ENCODE measurements around the gene NPIPA7.
"Not testable (repeated sequence)": the region's sequence is repeated elsewhere in the genome, so short reads cannot be mapped to it uniquely, and the experiment has no call there.

Gene NPIPA7

GRCh38 chr16:16420515-16420914 is 41.6 kb downstream of the NPIPA7 start:
- DNase-seq, result not testable (repeated sequence)

- DNase-seq, result not testable (repeated sequence)
Measured at GRCh38 chr16:16425146-16425545, 46.2 kb downstream of the NPIPA7 start.

- not testable (repeated sequence) for DNase-seq
Measured at GRCh38 chr16:16431135-16431534, 52.2 kb downstream of the NPIPA7 start.

- not testable (repeated sequence) for DNase-seq
Measured at GRCh38 chr16:16434711-16435110, 55.8 kb downstream of the NPIPA7 start.

- not testable (repeated sequence) for DNase-seq
Measured at GRCh38 chr16:16441401-16441800, 62.5 kb downstream of the NPIPA7 start.

Data from inflammatory macrophage treated with lipopolysaccharide for 4 hours (primary cell).